GM10266 (cell line): ENCODE measurements around the gene CBY2.

Experiments used
- DNase-seq: peaks from one replicate; pipeline ENCODE4 v3.0.0; 2012; ENCODE audit errors: extremely low spot score
- TF ChIP-seq, protein P1 (sequence below): IDR thresholded peaks from 2 replicates; pipeline ENCODE4 v1.5.1; 2012; ENCODE audit warnings: mild to moderate bottlenecking, low read depth; ENCODE audit not compliant: control insufficient read depth, insufficient read depth; ENCODE audit errors: missing control alignments

CBY2 gene

DNA sequence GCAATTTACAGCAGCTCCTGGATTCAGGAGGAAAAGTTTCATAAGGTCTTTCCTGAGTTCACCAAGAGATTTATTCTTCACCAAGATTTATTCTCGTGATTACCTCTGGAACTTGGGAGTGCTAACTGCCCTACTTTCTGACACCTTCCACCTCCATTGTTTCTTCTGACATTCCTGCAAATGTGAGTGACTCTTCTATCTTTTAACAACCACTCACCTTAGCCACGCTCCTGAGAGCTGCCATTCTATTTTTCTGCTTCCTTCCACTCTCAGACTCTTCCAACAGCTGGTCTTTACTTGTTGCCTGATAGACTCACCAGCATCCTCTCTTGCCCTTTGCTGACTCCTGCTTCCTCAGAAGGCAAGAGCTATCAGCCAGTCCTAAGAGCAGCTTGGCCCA lies 11.5 kb upstream of the CBY2 start:
- no peak for DNase-seq
- TF ChIP-seq, protein P1, sequence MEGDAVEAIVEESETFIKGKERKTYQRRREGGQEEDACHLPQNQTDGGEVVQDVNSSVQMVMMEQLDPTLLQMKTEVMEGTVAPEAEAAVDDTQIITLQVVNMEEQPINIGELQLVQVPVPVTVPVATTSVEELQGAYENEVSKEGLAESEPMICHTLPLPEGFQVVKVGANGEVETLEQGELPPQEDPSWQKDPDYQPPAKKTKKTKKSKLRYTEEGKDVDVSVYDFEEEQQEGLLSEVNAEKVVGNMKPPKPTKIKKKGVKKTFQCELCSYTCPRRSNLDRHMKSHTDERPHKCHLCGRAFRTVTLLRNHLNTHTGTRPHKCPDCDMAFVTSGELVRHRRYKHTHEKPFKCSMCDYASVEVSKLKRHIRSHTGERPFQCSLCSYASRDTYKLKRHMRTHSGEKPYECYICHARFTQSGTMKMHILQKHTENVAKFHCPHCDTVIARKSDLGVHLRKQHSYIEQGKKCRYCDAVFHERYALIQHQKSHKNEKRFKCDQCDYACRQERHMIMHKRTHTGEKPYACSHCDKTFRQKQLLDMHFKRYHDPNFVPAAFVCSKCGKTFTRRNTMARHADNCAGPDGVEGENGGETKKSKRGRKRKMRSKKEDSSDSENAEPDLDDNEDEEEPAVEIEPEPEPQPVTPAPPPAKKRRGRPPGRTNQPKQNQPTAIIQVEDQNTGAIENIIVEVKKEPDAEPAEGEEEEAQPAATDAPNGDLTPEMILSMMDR = no peak

- TF ChIP-seq, protein P1 = no peak
- no peak for DNase-seq
Measured at GRCh38 chr13:45691251-45691650, 10.9 kb upstream of the CBY2 start.

- TF ChIP-seq, protein P1 = no peak
- DNase-seq = no peak
Measured at GRCh38 chr13:45691667-45692066, 10.5 kb upstream of the CBY2 start.

GRCh38 chr13:45695198-45695730 lies 6.9 kb upstream of the CBY2 start:
- TF ChIP-seq, protein P1 = no peak
- no peak for DNase-seq

DNA sequence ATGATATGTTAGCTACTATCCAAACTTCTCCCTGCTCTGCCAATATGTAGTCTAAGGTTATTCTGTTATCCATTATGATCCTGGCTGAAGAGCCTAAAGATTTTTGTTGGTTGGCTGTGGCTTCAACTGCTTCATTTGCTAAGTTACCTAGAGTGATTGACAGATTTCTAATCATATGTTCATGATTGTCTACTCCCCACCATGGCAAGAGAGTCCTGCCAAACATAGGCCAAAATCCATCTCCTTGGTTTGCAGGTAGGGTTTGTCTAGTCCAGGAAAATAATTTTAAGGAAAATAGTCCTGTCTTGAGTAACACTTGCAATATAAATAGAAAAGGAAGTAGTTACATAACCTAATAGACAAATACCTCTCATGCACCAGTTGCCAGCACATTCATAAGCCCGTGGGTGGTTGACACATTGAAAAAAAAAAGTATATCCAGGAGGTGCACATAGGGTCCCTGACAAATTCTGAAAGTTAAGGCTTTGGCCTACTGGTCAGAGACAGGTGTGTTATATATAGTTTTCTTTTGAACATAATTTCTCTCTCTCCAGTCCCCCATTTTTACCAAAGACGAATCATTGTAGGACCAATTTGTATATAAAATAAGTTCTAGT lies 5.4 kb upstream of the CBY2 start:
- no peak for DNase-seq
- TF ChIP-seq, protein P1 = no peak

DNA sequence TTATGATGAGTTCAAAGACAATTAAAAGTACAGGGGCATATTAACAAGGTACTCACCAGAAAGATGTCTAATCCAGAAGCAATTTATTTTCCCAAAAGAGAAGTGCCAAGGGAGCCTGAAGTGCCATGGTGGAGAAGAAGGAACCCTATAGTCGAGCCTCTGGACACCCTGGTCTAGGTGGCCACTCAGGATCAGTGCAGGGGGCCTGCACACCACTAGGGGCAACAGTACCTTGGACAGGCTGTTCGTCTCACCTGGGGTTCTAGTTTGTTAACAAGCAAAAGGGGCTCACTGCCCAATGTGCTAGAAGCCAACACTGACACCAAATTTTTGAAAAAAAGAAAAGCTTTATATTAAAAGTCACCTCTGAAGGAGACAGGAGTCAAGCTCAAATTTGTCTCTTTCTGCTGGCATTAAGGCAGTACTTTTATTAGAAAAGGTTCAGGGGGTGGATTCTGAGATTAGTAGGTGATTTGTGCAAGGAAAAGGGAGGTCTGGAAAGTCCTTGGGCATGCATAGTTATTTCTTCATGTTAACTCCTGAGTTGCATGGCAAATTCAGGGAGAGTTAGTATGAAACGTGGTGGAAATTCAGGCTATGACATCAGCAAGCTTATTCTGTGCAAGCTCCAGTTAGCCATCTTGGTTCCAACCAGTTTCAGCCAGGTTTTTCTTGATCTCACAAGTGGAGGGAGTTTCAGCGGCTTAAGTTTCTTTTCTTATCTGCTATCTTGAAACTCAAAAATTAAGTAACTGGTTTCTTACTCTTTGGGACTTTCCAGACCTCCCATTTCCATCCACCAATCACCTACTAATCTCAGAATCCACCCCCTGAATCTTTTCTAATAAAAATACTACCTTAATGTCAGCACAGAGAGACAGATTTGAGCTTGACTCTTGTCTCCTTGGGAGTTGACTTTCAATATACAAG lies 884 bp upstream of the CBY2 start:
- DNase-seq = peak; percentile 52
- TF ChIP-seq, protein P1 = peak; percentile 59

DNA sequence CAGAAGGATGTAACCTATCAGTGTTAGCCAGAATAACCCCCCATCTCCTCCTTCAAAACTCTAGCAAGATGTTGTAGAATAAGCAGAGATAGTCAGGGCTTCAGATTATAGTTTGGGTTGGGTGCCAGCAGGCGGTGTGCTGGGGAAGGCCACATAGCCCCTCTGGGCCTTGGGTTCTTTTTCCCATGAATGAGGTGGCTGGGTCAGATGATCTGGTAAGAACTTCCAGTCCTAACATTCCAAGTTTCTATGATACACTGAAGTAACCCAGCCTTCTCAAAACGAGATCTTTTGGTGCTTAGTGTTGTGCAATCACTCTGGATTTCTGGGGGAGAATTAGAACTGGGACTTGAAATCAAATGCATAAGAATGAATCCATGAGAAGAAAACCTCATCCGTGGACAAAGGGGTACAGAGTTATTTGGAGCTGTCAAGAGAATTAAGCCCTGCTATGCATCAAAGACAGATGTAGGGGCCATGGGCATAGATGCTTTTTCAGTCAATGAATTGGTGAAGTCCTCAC lies 810 bp downstream of the CBY2 start:
- no peak for DNase-seq
- TF ChIP-seq, protein P1 = no peak
